IMR-90 (cell line): ENCODE measurements around the gene FAM163A. TPM values are rescaled to one million over a fixed set of nuclear protein-coding genes. Genes with fewer than 3 reads are reported as not detected.

Source experiments
- ATAC-seq: fragments of 200-7000 bp; cut with Tn5 transposase; 2 replicates; pipeline ENCODE4 v1.9.1; 2020; ENCODE audit warnings: low read depth, mild to moderate bottlenecking, moderate library complexity
- BruUV-seq: library from RNA; stranded (reverse); fragments of 400-500 nt; replicated peaks from 2 replicates; lab custom pipeline; 2021; lab: Mats Ljungman, UMichigan
- CTCF ChIA-PET: fragments of 300-600 bp; formaldehyde crosslinking; extraction: SDS; loops from one replicate; lab custom pipeline; 2021; ENCODE audit warnings: antibody characterized with exemption; lab: Yijun Ruan, JAX
- POLR2A ChIA-PET: fragments of 300-600 bp; sonication (Branson Sonifier 250); formaldehyde crosslinking; loops from one replicate; lab custom pipeline; 2022; ENCODE audit warnings: antibody characterized with exemption; ENCODE audit not compliant: unreplicated experiment; lab: Charles Lee
- DNase-seq: peaks from one replicate; pipeline ENCODE4 v3.0.0; 2013
- H2AFZ ChIP-seq: replicated peaks from 2 replicates; pipeline ENCODE3; 2013; ENCODE audit warnings: low read length, mild to moderate bottlenecking; ENCODE audit not compliant: poor library complexity
- H2AK5ac ChIP-seq: 2 replicates; pipeline ENCODE4 v1.6.1; 2013; ENCODE audit warnings: low read depth, low read length, inconsistent platforms
- H2AK9ac ChIP-seq: replicated peaks from 2 replicates; pipeline ENCODE3; 2013; ENCODE audit warnings: mild to moderate bottlenecking, low read depth, low read length, moderate library complexity; ENCODE audit not compliant: poor library complexity
- H2BK120ac ChIP-seq: 2 replicates; pipeline ENCODE4 v1.6.1; 2013; ENCODE audit warnings: low read depth, low read length, inconsistent platforms
- H2BK15ac ChIP-seq: 3 replicates; pipeline ENCODE4 v1.6.1; 2013; ENCODE audit warnings: low read depth, low read length, inconsistent platforms
- H2BK20ac ChIP-seq: 2 replicates; pipeline ENCODE4 v1.6.1; 2013; ENCODE audit warnings: low read depth, mild to moderate bottlenecking, inconsistent platforms, low read length, moderate library complexity
- H2BK5ac ChIP-seq: 2 replicates; pipeline ENCODE4 v1.6.1; 2013; ENCODE audit warnings: mild to moderate bottlenecking, low read depth, low read length, inconsistent platforms; ENCODE audit not compliant: poor library complexity, severe bottlenecking
- H3K14ac ChIP-seq: replicated peaks from 2 replicates; pipeline ENCODE4 v1.6.1; 2013; ENCODE audit warnings: low read depth, low read length, inconsistent platforms
- H3K18ac ChIP-seq: 2 replicates; pipeline ENCODE4 v1.6.1; 2013; ENCODE audit warnings: low read depth, low read length, control low read depth
- H3K23ac ChIP-seq: 2 replicates; pipeline ENCODE4 v1.6.1; 2013; ENCODE audit warnings: low read depth, low read length, inconsistent platforms
- H3K27ac ChIP-seq: 2 replicates; pipeline ENCODE4 v1.5.1; 2013; ENCODE audit warnings: mild to moderate bottlenecking, control low read depth, low read length; ENCODE audit not compliant: insufficient read depth
- H3K27me3 ChIP-seq: 2 replicates; pipeline ENCODE4 v1.6.1; 2013; ENCODE audit warnings: low read length; ENCODE audit not compliant: control insufficient read depth, insufficient read depth
- H3K36me3 ChIP-seq: 2 replicates; pipeline ENCODE4 v1.6.1; 2013; ENCODE audit warnings: low read length, mixed read lengths; ENCODE audit not compliant: control insufficient read depth, insufficient read depth
- H3K4ac ChIP-seq: 2 replicates; pipeline ENCODE4 v1.6.1; 2013; ENCODE audit warnings: low read depth, low read length, inconsistent platforms
- H3K4me1 ChIP-seq: 2 replicates; pipeline ENCODE4 v1.6.1; 2013; ENCODE audit warnings: low read length, mixed read lengths; ENCODE audit not compliant: control insufficient read depth, insufficient read depth
- H3K4me2 ChIP-seq: 2 replicates; pipeline ENCODE4 v1.6.1; 2013; ENCODE audit warnings: low read depth, mild to moderate bottlenecking, control low read depth, low read length, moderate library complexity
- H3K4me3 ChIP-seq: 2 replicates; pipeline ENCODE4 v1.5.1; 2013; ENCODE audit warnings: low read depth, mild to moderate bottlenecking, control low read depth, low read length, moderate library complexity; ENCODE audit not compliant: insufficient read depth
- H3K56ac ChIP-seq: 2 replicates; pipeline ENCODE4 v1.6.1; 2013; ENCODE audit warnings: low read length, inconsistent platforms; ENCODE audit not compliant: insufficient read depth; ENCODE audit errors: extremely low read depth
- H3K79me1 ChIP-seq, 2 experiments: 2 replicates each; pipeline ENCODE4 v1.6.1; 2013; ENCODE audit warnings: low read length in 2 of 2, inconsistent platforms in 1 of 2, low read depth in 1 of 2
- H3K9ac ChIP-seq: 2 replicates; pipeline ENCODE4 v1.6.1; 2013; ENCODE audit warnings: low read depth, low read length, control low read depth
- H3K9me1 ChIP-seq: 2 replicates; pipeline ENCODE4 v1.6.1; 2013; ENCODE audit warnings: low read length, inconsistent platforms; ENCODE audit not compliant: insufficient read depth
- H3K9me3 ChIP-seq: 2 replicates; pipeline ENCODE4 v1.6.1; 2013; ENCODE audit warnings: low read length; ENCODE audit not compliant: control insufficient read depth, insufficient read depth
- H4K20me1 ChIP-seq: 2 replicates; pipeline ENCODE4 v1.6.1; 2013; ENCODE audit warnings: low read length, inconsistent platforms; ENCODE audit not compliant: insufficient read depth
- H4K5ac ChIP-seq: 2 replicates; pipeline ENCODE4 v1.6.1; 2013; ENCODE audit warnings: mild to moderate bottlenecking, low read depth, low read length, control low read depth
- H4K8ac ChIP-seq, 2 experiments: 2 replicates each; pipeline ENCODE4 v1.6.1; 2013; ENCODE audit warnings: low read depth in 2 of 2, low read length in 2 of 2, control low read depth in 1 of 2, inconsistent platforms in 1 of 2
- H4K91ac ChIP-seq: 2 replicates; pipeline ENCODE4 v1.6.1; 2013; ENCODE audit warnings: low read depth, low read length, inconsistent platforms; ENCODE audit not compliant: insufficient read depth
- BHLHE40 ChIP-seq: fragments of 150-350 bp; IDR thresholded peaks from 2 replicates; pipeline ENCODE4 v1.6.1; 2016; ENCODE audit warnings: mild to moderate bottlenecking, low read depth, low read length
- CEBPB ChIP-seq: IDR thresholded peaks from 2 replicates; pipeline ENCODE4 v1.6.1; 2012; ENCODE audit warnings: low read depth, low read length, improper control_type of control experiment
- CHD1 ChIP-seq: IDR thresholded peaks from 2 replicates; pipeline ENCODE4 v1.6.1; 2012; ENCODE audit warnings: low read depth, low read length, improper control_type of control experiment
- FOS ChIP-seq: fragments of 150-350 bp; IDR thresholded peaks from 2 replicates; pipeline ENCODE4 v1.6.1; 2016; ENCODE audit warnings: low read depth, low read length
- MAFK ChIP-seq: IDR thresholded peaks from 2 replicates; pipeline ENCODE4 v1.6.1; 2012; ENCODE audit warnings: low read depth, low read length, improper control_type of control experiment
- MAZ ChIP-seq: IDR thresholded peaks from 2 replicates; pipeline ENCODE4 v1.6.1; 2012; ENCODE audit warnings: low read depth, mild to moderate bottlenecking, low read length, improper control_type of control experiment, moderate library complexity, borderline replicate concordance
- NFE2L2 ChIP-seq: fragments of 150-350 bp; IDR thresholded peaks from 2 replicates; pipeline ENCODE4 v1.6.1; 2016; ENCODE audit warnings: low read depth, mild to moderate bottlenecking, low read length
- POLR2A ChIP-seq: IDR thresholded peaks from 2 replicates; pipeline ENCODE4 v1.6.1; 2012; ENCODE audit warnings: mild to moderate bottlenecking, low read depth, low read length
- RAD21 ChIP-seq: IDR thresholded peaks from 2 replicates; pipeline ENCODE4 v1.6.1; 2012; ENCODE audit warnings: low read length, improper control_type of control experiment
- RFX5 ChIP-seq: IDR thresholded peaks from 2 replicates; pipeline ENCODE4 v1.8.0; 2012; ENCODE audit warnings: low read depth, mild to moderate bottlenecking, low read length, moderate library complexity
- SMC3 ChIP-seq: fragments of 150-350 bp; IDR thresholded peaks from 2 replicates; pipeline ENCODE4 v1.6.1; 2016; ENCODE audit warnings: low read depth, mild to moderate bottlenecking, antibody characterized with exemption, low read length, moderate library complexity
- WGBS, 2 experiments: methylation state at CpG; one replicate each; pipeline versions ENCODE4 v1.1.5 to v1.1.7; 2013; ENCODE audit warnings: missing lambda C conversion rate in 2 of 2; ENCODE audit not compliant: insufficient read length in 1 of 2; ENCODE audit errors: extremely low coverage in 2 of 2; 5-methylcytosine and 5-hydroxymethylcytosine counted together
- dilution Hi-C: fragments of 300-500 bp; cut with HindIII; formaldehyde crosslinking; loops from one replicate; pipeline ENCODE4 v1.14.3; 2018; ENCODE audit warnings: low sequenced_read_pairs; ENCODE audit not compliant: unreplicated experiment
- in situ Hi-C: fragments of 300-500 bp; cut with MboI; formaldehyde crosslinking; loops from 3 replicates; pipeline ENCODE4 v1.14.3; 2019; ENCODE audit warnings: low sequenced_read_pairs, inconsistent platforms, mixed read lengths
- intact Hi-C: fragments of 100-400 bp; cut with micrococcal nuclease; formaldehyde crosslinking; loops from 2 replicates; pipeline ENCODE4 v1.10.0; 2022
- polyA plus RNA-seq, 3 experiments: library from polyadenylated mRNA; depleted of rRNA; stranded (reverse); fragments of >200 nt; gene quantifications; 2 replicates each; pipeline ENCODE4 v1.2.3, GENCODE V29; 2012; ENCODE audit warnings: low replicate concordance in 1 of 3
- total RNA-seq: library from RNA; depleted of rRNA; stranded (reverse); fragments of >200 nt; gene quantifications from 2 replicates; pipeline ENCODE4 v1.2.3, GENCODE V29; 2012
- TF ChIP-seq, protein P1 (sequence below): conservative IDR thresholded peaks from 2 replicates; pipeline ENCODE4 v1.5.1; 2012; ENCODE audit warnings: mild to moderate bottlenecking, low read depth, low read length, improper control_type of control experiment
- TF ChIP-seq, protein P2 (sequence below): fragments of 150-350 bp; IDR thresholded peaks from 2 replicates; pipeline ENCODE4 v1.6.1; 2017; ENCODE audit warnings: mild to moderate bottlenecking, antibody characterized with exemption, low read length, low read depth
- TF ChIP-seq, protein P3 (sequence below): fragments of 150-350 bp; IDR thresholded peaks from 2 replicates; pipeline ENCODE4 v1.6.1; 2016; ENCODE audit warnings: low read depth, mild to moderate bottlenecking, low read length, moderate library complexity, borderline replicate concordance

FAM163A gene
- total and polyA plus RNA-seq, 2 of the 4 experiments (the other 2 are of a cell fraction), result not detected

DNA sequence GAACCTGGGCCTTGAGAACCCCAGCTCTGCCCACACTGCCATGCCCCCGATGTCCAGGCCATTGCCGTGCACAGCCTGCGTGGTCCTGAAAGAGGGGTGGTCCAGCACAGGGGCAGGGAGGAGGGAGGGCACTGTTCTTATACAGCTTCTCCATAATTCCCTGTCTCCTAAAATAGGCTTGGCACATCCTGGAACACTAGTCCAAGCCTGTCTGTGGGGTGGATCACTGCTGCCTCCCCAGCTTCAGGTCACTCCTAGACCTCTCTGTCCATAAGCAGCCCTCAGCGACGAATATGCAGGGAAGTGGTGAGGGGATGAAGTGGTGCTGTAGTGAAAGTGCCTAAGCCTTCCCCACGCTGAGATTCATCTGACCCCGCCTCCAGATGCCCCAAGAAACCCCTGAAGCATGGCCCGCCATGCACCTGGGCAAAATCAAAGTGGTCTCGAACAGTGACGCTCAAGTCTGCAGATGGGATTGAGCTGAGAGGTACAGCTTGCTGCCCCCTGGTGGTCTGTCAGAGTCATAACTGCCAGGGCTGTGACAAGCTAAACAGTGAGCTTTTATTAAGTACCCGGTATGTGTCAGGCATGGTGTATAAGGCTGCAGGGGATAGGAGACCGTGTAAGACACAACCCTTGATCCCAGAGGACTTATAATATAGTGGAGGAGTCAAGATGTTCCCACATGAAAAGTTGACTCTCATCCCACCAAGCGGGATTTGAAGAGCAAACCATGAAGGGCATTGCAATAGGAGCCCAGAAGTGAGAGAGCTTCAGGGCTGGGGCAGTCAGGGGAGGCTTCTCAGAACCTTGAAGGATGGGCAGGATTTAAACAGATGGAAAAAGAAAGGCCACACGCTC lies 66.6 kb downstream of the FAM163A start:
- Histone ChIP-seq H3K4me1 (peaks cover 9% of the 10 kb centered on the region), H3K9ac (no peak overlapping the region), H4K20me1 (no peaks in the 10 kb centered on the region), H3K18ac (no peak overlapping the region), H3K36me3 (no peaks in the 10 kb centered on the region), H3K56ac (no peak overlapping the region), H3K9me3 (no peaks in the 10 kb centered on the region), H2BK5ac (no peak overlapping the region), H2AK5ac (no peak overlapping the region), H3K14ac (no peak overlapping the region), H2BK20ac (no peak overlapping the region), H3K27ac (no peak overlapping the region), H3K23ac (no peak overlapping the region), H2AFZ (no peak overlapping the region), H3K27me3 (peaks cover 43% of the 10 kb centered on the region), H3K4me2 (no peak overlapping the region), H2AK9ac (no peak overlapping the region), H4K91ac (no peak overlapping the region), H3K4ac (no peak overlapping the region), H2BK15ac (no peak overlapping the region), H3K9me1 (no peaks in the 10 kb centered on the region), H3K4me3 (no peak overlapping the region), H3K79me1 (no peaks in the 10 kb centered on the region), H4K8ac (no peak overlapping the region), H4K5ac (no peak overlapping the region), H2BK120ac (no peak overlapping the region)
- intact Hi-C loops, result loop anchor here (1.0 to 5.0 kb wide), 4 partner anchors 57 to 557 kb away; partner anchors contain the start of gene AXDND1
- peak; percentile 72 for ATAC-seq
- POLR2A ChIA-PET, result interaction anchor here (0.5 to 1.4 kb wide), 2 partner anchors 77 to 103 kb away, joined by 3 to 6 read pairs; no protein-coding TSS in a partner anchor
- BruUV-seq, result no TSS peak
- in situ Hi-C loops, result loop anchor here (5.0 to 25.0 kb wide), 2 partner anchors 102 to 572 kb away; partner anchors contain the start of gene ABL2
- dilution Hi-C loops, result no loop called here
- 0% methylated on average over 2 of the region's 14 CpGs; no CpG with 5 or more reads in 1 of the 2 experiments for WGBS, 2 experiments
- DNase-seq, result peak; percentile 78
- CTCF ChIA-PET, result interaction anchor here (0.5 to 4.1 kb wide), 20 partner anchors 8 to 129 kb away, joined by 3 to 131 read pairs (median 4); no protein-coding TSS in a partner anchor
- no peak for TF ChIP-seq CHD1
- TF ChIP-seq MAFK, result no peak
- TF ChIP-seq FOS, result no peak
- TF ChIP-seq, protein P1, sequence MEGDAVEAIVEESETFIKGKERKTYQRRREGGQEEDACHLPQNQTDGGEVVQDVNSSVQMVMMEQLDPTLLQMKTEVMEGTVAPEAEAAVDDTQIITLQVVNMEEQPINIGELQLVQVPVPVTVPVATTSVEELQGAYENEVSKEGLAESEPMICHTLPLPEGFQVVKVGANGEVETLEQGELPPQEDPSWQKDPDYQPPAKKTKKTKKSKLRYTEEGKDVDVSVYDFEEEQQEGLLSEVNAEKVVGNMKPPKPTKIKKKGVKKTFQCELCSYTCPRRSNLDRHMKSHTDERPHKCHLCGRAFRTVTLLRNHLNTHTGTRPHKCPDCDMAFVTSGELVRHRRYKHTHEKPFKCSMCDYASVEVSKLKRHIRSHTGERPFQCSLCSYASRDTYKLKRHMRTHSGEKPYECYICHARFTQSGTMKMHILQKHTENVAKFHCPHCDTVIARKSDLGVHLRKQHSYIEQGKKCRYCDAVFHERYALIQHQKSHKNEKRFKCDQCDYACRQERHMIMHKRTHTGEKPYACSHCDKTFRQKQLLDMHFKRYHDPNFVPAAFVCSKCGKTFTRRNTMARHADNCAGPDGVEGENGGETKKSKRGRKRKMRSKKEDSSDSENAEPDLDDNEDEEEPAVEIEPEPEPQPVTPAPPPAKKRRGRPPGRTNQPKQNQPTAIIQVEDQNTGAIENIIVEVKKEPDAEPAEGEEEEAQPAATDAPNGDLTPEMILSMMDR, result peak; percentile 87
- peak; percentile 64 for TF ChIP-seq RAD21
- TF ChIP-seq, protein P2, sequence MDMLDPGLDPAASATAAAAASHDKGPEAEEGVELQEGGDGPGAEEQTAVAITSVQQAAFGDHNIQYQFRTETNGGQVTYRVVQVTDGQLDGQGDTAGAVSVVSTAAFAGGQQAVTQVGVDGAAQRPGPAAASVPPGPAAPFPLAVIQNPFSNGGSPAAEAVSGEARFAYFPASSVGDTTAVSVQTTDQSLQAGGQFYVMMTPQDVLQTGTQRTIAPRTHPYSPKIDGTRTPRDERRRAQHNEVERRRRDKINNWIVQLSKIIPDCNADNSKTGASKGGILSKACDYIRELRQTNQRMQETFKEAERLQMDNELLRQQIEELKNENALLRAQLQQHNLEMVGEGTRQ, result no peak
- no peak for TF ChIP-seq POLR2A
- TF ChIP-seq SMC3, result peak; percentile 81
- TF ChIP-seq BHLHE40, result no peak
- TF ChIP-seq, protein P3, sequence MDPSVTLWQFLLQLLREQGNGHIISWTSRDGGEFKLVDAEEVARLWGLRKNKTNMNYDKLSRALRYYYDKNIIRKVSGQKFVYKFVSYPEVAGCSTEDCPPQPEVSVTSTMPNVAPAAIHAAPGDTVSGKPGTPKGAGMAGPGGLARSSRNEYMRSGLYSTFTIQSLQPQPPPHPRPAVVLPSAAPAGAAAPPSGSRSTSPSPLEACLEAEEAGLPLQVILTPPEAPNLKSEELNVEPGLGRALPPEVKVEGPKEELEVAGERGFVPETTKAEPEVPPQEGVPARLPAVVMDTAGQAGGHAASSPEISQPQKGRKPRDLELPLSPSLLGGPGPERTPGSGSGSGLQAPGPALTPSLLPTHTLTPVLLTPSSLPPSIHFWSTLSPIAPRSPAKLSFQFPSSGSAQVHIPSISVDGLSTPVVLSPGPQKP, result no peak
- no peak for TF ChIP-seq CEBPB
- no peak for TF ChIP-seq NFE2L2
- TF ChIP-seq MAZ, result no peak
- no peak for TF ChIP-seq RFX5
